Breast epithelium (tissue), 3 donors: ENCODE results near the gene SYNGR1.

Source experiments
- POLR2A ChIP-seq: fragments of 450-650 bp; IDR thresholded peaks from one replicate; pipeline ENCODE4 v1.6.1; 2016; ENCODE audit warnings: antibody characterized with exemption, mild to moderate bottlenecking, moderate library complexity
- TF ChIP-seq, protein P1 (sequence below), 3 donors: fragments of 450-650 bp; IDR thresholded peaks; one replicate each; pipeline ENCODE4 v1.5.1; 2016 to 2017; ENCODE audit warnings: antibody characterized with exemption in 3 of 3, mild to moderate bottlenecking in 3 of 3, moderate library complexity in 3 of 3

DNA sequence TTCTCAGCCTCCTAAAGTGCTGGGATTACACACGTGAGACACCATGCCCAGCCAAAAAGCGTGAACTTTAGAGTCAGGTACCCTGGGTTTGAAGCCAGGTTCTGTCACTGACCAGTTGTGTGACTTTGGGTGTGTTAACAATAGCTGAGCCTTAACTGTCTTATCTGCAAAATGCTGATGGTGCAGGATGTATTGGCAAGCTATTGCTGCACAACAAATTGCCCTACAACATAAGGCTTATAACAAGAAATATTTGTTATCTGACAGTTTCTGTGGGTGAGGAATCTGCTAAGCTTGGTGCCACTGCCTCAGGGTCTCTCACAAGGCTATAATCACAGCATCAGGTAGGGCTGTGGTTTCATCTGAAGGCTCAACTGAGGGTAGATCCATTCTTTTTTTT lies 21.9 kb downstream of the SYNGR1 start:
- TF ChIP-seq, protein P1, sequence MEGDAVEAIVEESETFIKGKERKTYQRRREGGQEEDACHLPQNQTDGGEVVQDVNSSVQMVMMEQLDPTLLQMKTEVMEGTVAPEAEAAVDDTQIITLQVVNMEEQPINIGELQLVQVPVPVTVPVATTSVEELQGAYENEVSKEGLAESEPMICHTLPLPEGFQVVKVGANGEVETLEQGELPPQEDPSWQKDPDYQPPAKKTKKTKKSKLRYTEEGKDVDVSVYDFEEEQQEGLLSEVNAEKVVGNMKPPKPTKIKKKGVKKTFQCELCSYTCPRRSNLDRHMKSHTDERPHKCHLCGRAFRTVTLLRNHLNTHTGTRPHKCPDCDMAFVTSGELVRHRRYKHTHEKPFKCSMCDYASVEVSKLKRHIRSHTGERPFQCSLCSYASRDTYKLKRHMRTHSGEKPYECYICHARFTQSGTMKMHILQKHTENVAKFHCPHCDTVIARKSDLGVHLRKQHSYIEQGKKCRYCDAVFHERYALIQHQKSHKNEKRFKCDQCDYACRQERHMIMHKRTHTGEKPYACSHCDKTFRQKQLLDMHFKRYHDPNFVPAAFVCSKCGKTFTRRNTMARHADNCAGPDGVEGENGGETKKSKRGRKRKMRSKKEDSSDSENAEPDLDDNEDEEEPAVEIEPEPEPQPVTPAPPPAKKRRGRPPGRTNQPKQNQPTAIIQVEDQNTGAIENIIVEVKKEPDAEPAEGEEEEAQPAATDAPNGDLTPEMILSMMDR (IDR thresholded peaks at IDR 0.05), result no peak
- TF ChIP-seq POLR2A, result no peak
